Loucy (cell line): Measurements from ENCODE around the gene KCNA2.

Experiments used
- H2AFZ ChIP-seq: fragments of 200-600 bp; sonication (generic); 2 replicates; pipeline ENCODE4 v1.6.0; 2016; ENCODE audit warnings: antibody characterized with exemption, mild to moderate bottlenecking, low read length, moderate library complexity
- H3F3A ChIP-seq: fragments of 200-600 bp; 2 replicates; pipeline ENCODE4 v1.6.0; 2016; ENCODE audit warnings: antibody characterized with exemption, low read depth, mild to moderate bottlenecking
- H3K27me3 ChIP-seq: fragments of 200-600 bp; sonication (generic); 2 replicates; pipeline ENCODE4 v1.6.1; 2014; ENCODE audit warnings: low read length, mild to moderate bottlenecking; ENCODE audit not compliant: insufficient read depth, poor library complexity, severe bottlenecking
- H3K36me3 ChIP-seq: fragments of 200-600 bp; sonication (generic); 2 replicates; pipeline ENCODE4 v1.6.1; 2016; ENCODE audit warnings: low read length; ENCODE audit not compliant: insufficient read depth
- H3K4me1 ChIP-seq: fragments of 200-600 bp; sonication (generic); 2 replicates; pipeline ENCODE4 v1.5.1; 2014; ENCODE audit warnings: low read length, mild to moderate bottlenecking; ENCODE audit not compliant: insufficient read depth, poor library complexity, severe bottlenecking
- H3K4me2 ChIP-seq: fragments of 200-600 bp; sonication (generic); 2 replicates; pipeline ENCODE4 v1.6.0; 2014; ENCODE audit warnings: antibody characterized with exemption, low read length, low read depth, mild to moderate bottlenecking; ENCODE audit not compliant: poor library complexity, severe bottlenecking
- H3K4me3 ChIP-seq: fragments of 200-600 bp; sonication (generic); 2 replicates; pipeline ENCODE4 v1.5.1; 2014; ENCODE audit warnings: low read length, mild to moderate bottlenecking, mixed read lengths; ENCODE audit not compliant: poor library complexity, severe bottlenecking
- H3K79me2 ChIP-seq: fragments of 200-600 bp; sonication (generic); 2 replicates; pipeline ENCODE4 v1.6.1; 2014; ENCODE audit warnings: low read length; ENCODE audit not compliant: insufficient read depth
- H3K9ac ChIP-seq: fragments of 200-600 bp; sonication (generic); 2 replicates; pipeline ENCODE4 v1.6.0; 2014; ENCODE audit warnings: mild to moderate bottlenecking, low read depth, low read length, moderate library complexity; ENCODE audit not compliant: poor library complexity, severe bottlenecking
- H3K9me2 ChIP-seq: fragments of 200-600 bp; sonication (generic); replicated peaks from 2 replicates; pipeline ENCODE4 v1.6.1; 2016; ENCODE audit warnings: low read depth, low read length, mixed read lengths
- H3K9me3 ChIP-seq: fragments of 200-600 bp; sonication (generic); 2 replicates; pipeline ENCODE4 v1.6.1; 2014; ENCODE audit warnings: mild to moderate bottlenecking, antibody characterized with exemption, low read length, low read depth; ENCODE audit not compliant: insufficient read depth
- H4K20me1 ChIP-seq: fragments of 200-600 bp; sonication (generic); 2 replicates; pipeline ENCODE4 v1.6.0; 2014; ENCODE audit warnings: antibody characterized with exemption, low read length, mild to moderate bottlenecking; ENCODE audit not compliant: insufficient read depth, poor library complexity, severe bottlenecking
- EZH2phosphoT487 ChIP-seq: fragments of 200-600 bp; IDR thresholded peaks from 2 replicates; pipeline ENCODE4 v1.6.1; 2018; ENCODE audit warnings: antibody characterized with exemption, mild to moderate bottlenecking, moderate library complexity, borderline replicate concordance
- TF ChIP-seq, protein P1 (sequence below): fragments of 200-600 bp; sonication (generic); conservative IDR thresholded peaks from 2 replicates; pipeline ENCODE4 v1.5.1; 2014; ENCODE audit warnings: mild to moderate bottlenecking, antibody characterized with exemption, low read length

KCNA2 gene

DNA sequence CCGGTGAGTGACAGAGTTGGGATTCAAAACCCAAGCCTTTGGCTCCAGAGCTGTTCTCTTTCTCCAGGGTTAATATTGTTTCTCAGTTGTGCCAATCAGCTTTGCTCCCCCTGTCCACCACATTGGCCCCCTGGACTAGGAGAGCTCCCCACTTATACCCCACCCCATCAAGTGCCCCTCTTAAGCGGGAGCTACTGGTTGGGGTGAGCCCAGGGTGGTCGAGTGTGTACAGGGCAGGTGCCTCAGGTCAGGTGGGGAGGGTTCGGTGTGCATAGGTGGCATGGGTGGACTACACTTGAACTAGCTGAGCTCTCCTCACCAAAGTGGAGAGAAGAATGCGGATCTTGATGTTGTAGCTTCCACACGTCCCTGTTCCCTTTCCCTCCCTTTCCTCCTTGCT, 14.2 kb downstream of the KCNA2 start:
- Histone ChIP-seq H3K27me3 (no peaks in the 10 kb centered on the region), H2AFZ (no peak overlapping the region), H3K9me3 (no peaks in the 10 kb centered on the region), H3K36me3 (no peaks in the 10 kb centered on the region), H3K4me2 (no peak overlapping the region), H3K4me3 (no peak overlapping the region), H3K9ac (no peak overlapping the region), H3F3A (no peaks in the 10 kb centered on the region), H4K20me1 (no peaks in the 10 kb centered on the region), H3K9me2 (no peaks in the 10 kb centered on the region), H3K79me2 (no peaks in the 10 kb centered on the region), H3K4me1 (no peaks in the 10 kb centered on the region)
- TF ChIP-seq, protein P1, sequence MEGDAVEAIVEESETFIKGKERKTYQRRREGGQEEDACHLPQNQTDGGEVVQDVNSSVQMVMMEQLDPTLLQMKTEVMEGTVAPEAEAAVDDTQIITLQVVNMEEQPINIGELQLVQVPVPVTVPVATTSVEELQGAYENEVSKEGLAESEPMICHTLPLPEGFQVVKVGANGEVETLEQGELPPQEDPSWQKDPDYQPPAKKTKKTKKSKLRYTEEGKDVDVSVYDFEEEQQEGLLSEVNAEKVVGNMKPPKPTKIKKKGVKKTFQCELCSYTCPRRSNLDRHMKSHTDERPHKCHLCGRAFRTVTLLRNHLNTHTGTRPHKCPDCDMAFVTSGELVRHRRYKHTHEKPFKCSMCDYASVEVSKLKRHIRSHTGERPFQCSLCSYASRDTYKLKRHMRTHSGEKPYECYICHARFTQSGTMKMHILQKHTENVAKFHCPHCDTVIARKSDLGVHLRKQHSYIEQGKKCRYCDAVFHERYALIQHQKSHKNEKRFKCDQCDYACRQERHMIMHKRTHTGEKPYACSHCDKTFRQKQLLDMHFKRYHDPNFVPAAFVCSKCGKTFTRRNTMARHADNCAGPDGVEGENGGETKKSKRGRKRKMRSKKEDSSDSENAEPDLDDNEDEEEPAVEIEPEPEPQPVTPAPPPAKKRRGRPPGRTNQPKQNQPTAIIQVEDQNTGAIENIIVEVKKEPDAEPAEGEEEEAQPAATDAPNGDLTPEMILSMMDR: no peak
- TF ChIP-seq EZH2phosphoT487: no peak

DNA sequence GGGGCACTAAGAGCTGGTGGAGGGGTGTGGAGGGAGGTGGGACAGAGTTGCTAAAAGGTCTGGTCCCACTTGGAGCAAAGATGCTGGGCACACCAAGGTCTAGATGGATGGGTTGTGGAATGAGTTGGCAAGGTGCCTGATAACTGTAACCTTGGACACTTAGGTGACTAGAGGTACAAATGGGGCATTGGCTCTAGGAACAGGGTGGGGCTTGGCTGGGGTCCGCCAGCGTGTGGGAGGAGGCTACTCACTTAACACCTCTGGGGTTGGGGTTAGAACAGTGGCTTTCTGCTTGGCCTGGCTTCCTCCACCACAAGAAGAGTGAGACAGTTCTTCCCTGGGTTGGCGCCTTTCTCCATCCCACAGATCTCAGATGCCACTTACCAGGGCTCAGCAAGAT, 17.2 kb downstream of the KCNA2 start:
- Histone ChIP-seq H2AFZ (no peak overlapping the region), H3K36me3 (no peaks in the 10 kb centered on the region), H3K79me2 (no peaks in the 10 kb centered on the region), H3K9ac (no peak overlapping the region), H3K9me2 (no peaks in the 10 kb centered on the region), H3K27me3 (no peaks in the 10 kb centered on the region), H3K4me3 (no peak overlapping the region), H3K4me1 (no peaks in the 10 kb centered on the region), H3K9me3 (no peaks in the 10 kb centered on the region), H3F3A (no peaks in the 10 kb centered on the region), H4K20me1 (no peaks in the 10 kb centered on the region), H3K4me2 (no peak overlapping the region)
- TF ChIP-seq, protein P1: no peak
- TF ChIP-seq EZH2phosphoT487: no peak

DNA sequence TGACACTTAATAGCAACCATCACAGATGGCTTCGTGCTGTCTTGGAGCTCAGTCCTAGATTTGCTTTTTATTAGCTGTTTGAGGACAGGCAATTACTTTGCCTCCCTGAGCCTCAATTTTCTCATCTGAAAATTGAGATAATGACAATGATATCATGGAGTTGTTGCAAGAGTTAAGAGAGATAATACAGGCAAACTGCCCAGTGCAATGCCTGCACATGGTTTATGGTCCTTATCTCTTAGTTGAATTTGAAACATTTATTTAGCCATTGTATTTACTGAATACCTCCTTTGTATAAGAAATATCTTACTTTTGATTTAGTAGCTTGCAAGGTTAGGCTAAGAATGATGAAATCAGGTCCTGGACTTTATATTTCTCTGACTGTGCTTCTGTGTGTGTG, 17.7 kb downstream of the KCNA2 start:
- H3K36me3 ChIP-seq: no peaks in the 10 kb centered on the region
- no peaks in the 10 kb centered on the region for H4K20me1 ChIP-seq
- TF ChIP-seq, protein P1: no peak
- TF ChIP-seq EZH2phosphoT487: no peak
- H3K9me2 ChIP-seq: no peaks in the 10 kb centered on the region
- no peak overlapping the region for H2AFZ ChIP-seq
- H3K4me1 ChIP-seq: no peaks in the 10 kb centered on the region
- no peaks in the 10 kb centered on the region for H3K9me3 ChIP-seq
- H3K4me2 ChIP-seq: no peak overlapping the region
- H3K4me3 ChIP-seq: no peak overlapping the region
- no peaks in the 10 kb centered on the region for H3K27me3 ChIP-seq
- no peaks in the 10 kb centered on the region for H3F3A ChIP-seq
- no peaks in the 10 kb centered on the region for H3K79me2 ChIP-seq
- no peak overlapping the region for H3K9ac ChIP-seq
